AG09309 (cell line): ENCODE measurements around the gene MBD3L2B.

Experiments used
- DNase-seq: peaks from one replicate; pipeline ENCODE4 v3.0.0-alpha.2; 2010; ENCODE audit warnings: low read depth
- H3K4me3 ChIP-seq: 2 replicates; pipeline ENCODE4 v1.5.1; 2011; ENCODE audit warnings: mild to moderate bottlenecking, low read depth, low read length, moderate library complexity; ENCODE audit not compliant: control insufficient read depth
- TF ChIP-seq, protein P1 (sequence below): IDR thresholded peaks from 2 replicates; pipeline ENCODE4 v1.5.1; 2011; ENCODE audit warnings: mild to moderate bottlenecking, low read depth, low read length, inconsistent platforms; ENCODE audit not compliant: insufficient read depth, control insufficient read depth; ENCODE audit errors: missing control alignments

MBD3L2B gene

DNA sequence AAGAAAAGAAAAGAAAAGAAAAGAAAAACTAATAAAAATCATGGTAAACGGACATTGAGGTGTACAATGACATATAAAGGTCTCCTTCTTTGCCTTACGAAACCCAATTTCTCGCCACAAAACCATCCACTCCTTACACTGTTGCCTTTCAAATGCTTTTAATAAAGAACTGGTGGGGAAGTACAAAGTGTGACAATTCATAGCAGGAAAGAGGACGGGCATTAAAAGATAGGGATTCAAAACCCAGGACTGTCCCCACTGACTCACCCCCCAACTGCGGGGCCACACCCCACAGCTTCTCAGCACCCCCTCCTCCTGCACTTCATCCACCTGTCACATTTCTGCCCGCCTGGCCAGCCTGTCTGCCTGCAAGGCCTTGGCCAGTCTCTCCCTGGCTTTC lies 2.4 kb downstream of the MBD3L2B start:
- TF ChIP-seq, protein P1, sequence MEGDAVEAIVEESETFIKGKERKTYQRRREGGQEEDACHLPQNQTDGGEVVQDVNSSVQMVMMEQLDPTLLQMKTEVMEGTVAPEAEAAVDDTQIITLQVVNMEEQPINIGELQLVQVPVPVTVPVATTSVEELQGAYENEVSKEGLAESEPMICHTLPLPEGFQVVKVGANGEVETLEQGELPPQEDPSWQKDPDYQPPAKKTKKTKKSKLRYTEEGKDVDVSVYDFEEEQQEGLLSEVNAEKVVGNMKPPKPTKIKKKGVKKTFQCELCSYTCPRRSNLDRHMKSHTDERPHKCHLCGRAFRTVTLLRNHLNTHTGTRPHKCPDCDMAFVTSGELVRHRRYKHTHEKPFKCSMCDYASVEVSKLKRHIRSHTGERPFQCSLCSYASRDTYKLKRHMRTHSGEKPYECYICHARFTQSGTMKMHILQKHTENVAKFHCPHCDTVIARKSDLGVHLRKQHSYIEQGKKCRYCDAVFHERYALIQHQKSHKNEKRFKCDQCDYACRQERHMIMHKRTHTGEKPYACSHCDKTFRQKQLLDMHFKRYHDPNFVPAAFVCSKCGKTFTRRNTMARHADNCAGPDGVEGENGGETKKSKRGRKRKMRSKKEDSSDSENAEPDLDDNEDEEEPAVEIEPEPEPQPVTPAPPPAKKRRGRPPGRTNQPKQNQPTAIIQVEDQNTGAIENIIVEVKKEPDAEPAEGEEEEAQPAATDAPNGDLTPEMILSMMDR, result no peak
- DNase-seq, result no peak
- no peak overlapping the region for H3K4me3 ChIP-seq

DNA sequence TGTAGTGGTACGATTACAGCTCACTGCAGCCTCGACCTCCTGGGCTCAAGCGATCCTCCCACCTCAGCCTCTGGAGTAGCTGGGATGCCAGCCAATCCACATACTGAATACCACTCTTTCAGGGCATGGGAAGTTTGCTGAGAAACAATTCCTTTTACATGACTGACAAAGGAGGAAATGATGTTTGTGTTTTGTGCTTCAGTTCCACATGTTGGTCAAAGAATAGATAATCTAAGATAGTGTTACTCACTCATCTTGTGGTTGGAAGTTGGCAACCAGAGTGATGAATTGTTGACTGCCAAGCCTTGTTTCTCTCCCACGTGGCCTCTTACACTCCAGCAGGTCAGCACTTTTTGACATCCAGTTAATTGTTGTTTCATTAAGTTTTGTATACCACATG lies 7.6 kb downstream of the MBD3L2B start:
- DNase-seq, result no peak
- TF ChIP-seq, protein P1, result no peak

DNA sequence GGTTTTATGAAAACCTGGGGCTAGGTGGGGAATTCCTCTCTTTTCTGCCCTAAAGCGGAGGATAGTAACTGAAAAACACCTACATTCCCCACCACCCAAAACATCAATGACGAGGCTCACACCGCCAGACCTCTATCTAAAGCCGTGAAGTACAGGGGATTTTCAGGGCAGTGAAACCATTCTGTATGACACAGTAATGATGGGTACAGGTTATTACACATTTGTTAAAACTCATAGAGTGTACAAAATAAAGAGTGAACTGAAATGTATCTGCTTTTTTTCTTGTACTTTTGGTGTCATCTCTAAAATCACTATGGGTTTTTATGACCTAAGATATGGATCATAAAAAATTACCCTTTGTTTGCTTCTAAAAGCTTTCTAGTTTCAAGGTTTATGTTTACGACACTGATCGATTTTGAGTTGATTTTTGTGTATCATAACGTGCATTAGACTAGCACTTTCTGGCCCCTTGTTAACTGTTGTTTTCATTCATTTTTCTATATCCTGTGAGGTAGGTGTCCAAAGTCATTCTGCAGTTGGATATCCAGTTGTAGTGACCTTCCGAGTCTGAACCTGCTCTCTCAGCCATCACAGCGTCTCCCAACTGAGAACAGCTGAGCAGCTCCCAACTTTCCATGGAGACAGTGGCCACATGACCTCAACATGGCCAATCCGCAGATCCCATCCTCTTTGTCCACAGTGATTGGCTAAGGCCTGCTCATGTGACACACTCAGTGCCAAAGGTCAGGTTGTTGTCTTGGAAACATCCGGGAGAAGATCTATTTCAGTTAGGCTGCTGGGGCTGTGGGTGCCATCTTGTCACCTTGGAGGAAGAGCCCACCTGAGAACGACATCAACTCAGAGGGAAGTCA lies 10.3 kb downstream of the MBD3L2B start:
- no peak for DNase-seq
- no peak overlapping the region for H3K4me3 ChIP-seq
- TF ChIP-seq, protein P1, result no peak

More for the DNA sequence above, 7.6 kb downstream of the MBD3L2B start:
- H3K4me3 ChIP-seq, result no peak overlapping the region

DNA sequence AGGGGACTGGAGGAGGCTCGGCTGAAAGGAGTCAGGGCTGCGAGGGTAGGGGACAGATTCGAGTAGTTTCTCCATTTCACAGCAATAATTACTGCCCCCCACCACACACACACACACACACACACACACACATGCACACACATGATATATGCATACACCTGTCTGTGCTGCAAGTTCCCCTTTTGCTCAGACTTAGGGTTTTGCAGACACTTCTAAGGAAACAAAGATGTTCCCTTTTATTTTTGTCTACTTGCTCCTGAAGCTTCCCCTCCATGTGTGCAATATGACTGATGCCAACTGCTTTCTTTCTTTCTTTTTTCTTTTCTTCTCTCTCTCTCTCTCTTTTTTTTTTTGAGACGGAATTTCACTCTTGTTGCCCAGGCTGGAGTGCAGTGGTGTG lies 13.4 kb downstream of the MBD3L2B start:
- no peak overlapping the region for H3K4me3 ChIP-seq
- no peak for DNase-seq
- TF ChIP-seq, protein P1, result no peak

DNA sequence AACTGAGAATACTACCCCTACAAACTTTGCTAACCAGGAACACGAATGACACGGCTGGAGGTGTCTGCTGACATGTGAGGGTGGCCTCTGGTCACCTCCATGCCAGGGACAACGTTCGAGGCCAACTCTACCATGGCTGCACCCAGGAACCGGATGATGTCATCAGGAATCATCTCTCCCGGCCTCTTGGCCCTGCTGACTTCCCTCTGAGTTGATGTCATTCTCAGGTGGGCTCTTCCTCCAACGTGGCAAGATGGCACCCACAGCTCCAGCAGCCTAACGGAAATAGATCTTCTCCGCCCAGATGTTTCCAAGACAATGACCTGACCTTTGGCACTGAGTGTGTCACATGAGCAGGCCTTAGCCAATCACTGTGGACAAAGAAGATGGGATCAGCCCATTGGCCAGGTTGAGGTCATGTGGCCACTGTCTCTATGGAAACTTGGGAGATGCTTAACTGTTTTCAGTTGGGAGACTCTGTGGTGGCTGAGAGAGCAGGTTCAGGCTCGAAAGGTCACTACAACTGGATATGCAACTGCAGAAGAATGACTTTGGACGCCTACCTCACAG lies 15.0 kb downstream of the MBD3L2B start:
- DNase-seq, result no peak
- H3K4me3 ChIP-seq, result no peak overlapping the region
- TF ChIP-seq, protein P1, result no peak

DNA sequence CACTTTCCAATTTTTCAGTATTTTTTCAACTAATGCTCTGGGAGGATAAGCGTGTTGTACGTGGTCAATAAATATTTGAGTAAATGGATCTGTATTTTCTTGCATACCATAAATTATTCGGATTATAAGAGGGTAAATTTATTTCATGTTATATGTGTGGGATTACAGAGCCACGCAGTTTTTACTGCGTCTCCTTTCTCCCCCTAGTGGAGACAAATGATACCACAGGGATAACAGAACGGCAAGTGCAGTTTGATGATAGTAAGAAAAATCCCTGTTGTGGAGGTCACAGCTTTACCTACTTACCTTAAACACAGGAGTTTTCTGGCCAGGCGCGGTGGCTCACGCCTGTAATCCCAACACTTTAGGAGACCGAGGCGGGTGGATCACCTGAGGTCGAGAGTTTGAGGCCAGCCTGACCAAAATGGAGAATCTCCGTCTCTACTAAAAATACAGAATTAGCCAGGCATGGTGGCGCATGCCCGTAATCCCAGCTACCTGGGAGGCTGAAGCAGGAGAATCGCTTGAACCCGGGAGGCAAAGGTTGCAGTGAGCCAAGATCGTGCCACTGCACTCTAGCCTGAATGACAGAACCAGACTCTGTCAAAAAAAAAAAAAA lies 16.8 kb downstream of the MBD3L2B start:
- TF ChIP-seq, protein P1, result no peak
- DNase-seq, result no peak

More for the DNA sequence above, 16.8 kb downstream of the MBD3L2B start:
- no peak overlapping the region for H3K4me3 ChIP-seq
